ENCODE results near the gene IL4I1. TPM values are rescaled to one million over a fixed set of nuclear protein-coding genes. Genes with fewer than 3 reads are reported as not detected.

IL4I1 gene
- total and polyA plus RNA-seq, 2 of the 4 experiments (the other 2 are of a cell fraction) = 0.31 to 0.36 TPM

- Histone ChIP-seq H2AK5ac (ENCODE audit: low read depth, low read length) (no peak overlapping the region), H2BK20ac (ENCODE audit: low read depth, low read length) (no peak overlapping the region), H2BK120ac (ENCODE audit: low read depth, low read length) (no peak overlapping the region), H4K20me1 (ENCODE audit: insufficient read depth, low read length) (peaks cover 31% of the 10 kb centered on the region), H3K9me3 (ENCODE audit: control insufficient read depth, insufficient read depth, low read length) (no peaks in the 10 kb centered on the region), H3K14ac (replicated peaks; ENCODE audit: low read depth, low read length) (no peak overlapping the region), H4K8ac (ENCODE audit: low read depth in 2 of 2, low read length in 2 of 2) (no peak overlapping the region), H3K9ac (ENCODE audit: low read depth, low read length) (no peak overlapping the region), H3K36me3 (ENCODE audit: control insufficient read depth, insufficient read depth, low read length) (peaks cover 52% of the 10 kb centered on the region), H3K27ac (ENCODE audit: insufficient read depth, low read length) (no peak overlapping the region), H3K56ac (ENCODE audit: extremely low read depth, insufficient read depth, low read length) (no peak overlapping the region), H3K4me3 (ENCODE audit: insufficient read depth, low read depth, low read length) (no peak overlapping the region), H3K9me1 (ENCODE audit: insufficient read depth, low read length) (peaks cover 10% of the 10 kb centered on the region), H4K5ac (ENCODE audit: low read depth, low read length) (no peak overlapping the region), H3K23ac (ENCODE audit: low read depth, low read length) (no peak overlapping the region), H3K79me1 (ENCODE audit: low read depth in 1 of 2, low read length in 2 of 2) (peaks cover 23 to 69% of the 10 kb centered on the region in 2 experiments), H2BK5ac (ENCODE audit: low read depth, low read length, poor library complexity, severe bottlenecking) (no peak overlapping the region), H3K27me3 (ENCODE audit: control insufficient read depth, insufficient read depth, low read length) (no peaks in the 10 kb centered on the region), H3K18ac (ENCODE audit: low read depth, low read length) (no peak overlapping the region), H2BK15ac (ENCODE audit: low read depth, low read length) (no peak overlapping the region), H3K4ac (ENCODE audit: low read depth, low read length) (no peak overlapping the region), H4K91ac (ENCODE audit: insufficient read depth, low read depth, low read length) (no peak overlapping the region), H3K4me1 (ENCODE audit: control insufficient read depth, insufficient read depth, low read length) (peaks cover 14% of the 10 kb centered on the region), H3K4me2 (ENCODE audit: low read depth, low read length) (no peak overlapping the region), H2AFZ (replicated peaks; ENCODE audit: low read length, poor library complexity) (no peak overlapping the region), H2AK9ac (replicated peaks; ENCODE audit: low read depth, low read length, poor library complexity) (peak overlapping the region; percentile 7)
- intact Hi-C loops (cut with micrococcal nuclease) (no loop called here), dilution Hi-C loops (cut with HindIII; ENCODE audit: low sequenced_read_pairs, unreplicated experiment) (no loop called here), in situ Hi-C loops (cut with MboI; ENCODE audit: low sequenced_read_pairs) (no loop called here)
- ChIA-PET CTCF (no interaction called here), POLR2A (ENCODE audit: unreplicated experiment) (no interaction called here)
- TF ChIP-seq MXI1 (IDR thresholded peaks at IDR 0.05; ENCODE audit: borderline replicate concordance, low read depth, low read length) = no peak
- TF ChIP-seq POLR2A (IDR thresholded peaks at IDR 0.05; ENCODE audit: low read depth, low read length) = no peak
- no peak for TF ChIP-seq SMC3 (IDR thresholded peaks at IDR 0.05; ENCODE audit: low read depth, low read length)
- TF ChIP-seq FOS (IDR thresholded peaks at IDR 0.05; ENCODE audit: low read depth, low read length) = no peak
- TF ChIP-seq RCOR1 (IDR thresholded peaks at IDR 0.05; ENCODE audit: insufficient replicate concordance, low read length) = no peak
- no peak for TF ChIP-seq BHLHE40 (IDR thresholded peaks at IDR 0.05; ENCODE audit: low read depth, low read length)
- TF ChIP-seq NFE2L2 (IDR thresholded peaks at IDR 0.05; ENCODE audit: low read depth, low read length) = no peak
- TF ChIP-seq RFX5 (IDR thresholded peaks at IDR 0.05; ENCODE audit: low read depth, low read length) = no peak
- TF ChIP-seq CEBPB (IDR thresholded peaks at IDR 0.05; ENCODE audit: low read depth, low read length) = no peak
- TF ChIP-seq CHD1 (IDR thresholded peaks at IDR 0.05; ENCODE audit: low read depth, low read length) = no peak
- TF ChIP-seq MAZ (IDR thresholded peaks at IDR 0.05; ENCODE audit: borderline replicate concordance, low read depth, low read length) = no peak
- no peak for TF ChIP-seq ELK1 (IDR thresholded peaks at IDR 0.05; ENCODE audit: borderline replicate concordance, low read depth, low read length)
- TF ChIP-seq, protein P1, sequence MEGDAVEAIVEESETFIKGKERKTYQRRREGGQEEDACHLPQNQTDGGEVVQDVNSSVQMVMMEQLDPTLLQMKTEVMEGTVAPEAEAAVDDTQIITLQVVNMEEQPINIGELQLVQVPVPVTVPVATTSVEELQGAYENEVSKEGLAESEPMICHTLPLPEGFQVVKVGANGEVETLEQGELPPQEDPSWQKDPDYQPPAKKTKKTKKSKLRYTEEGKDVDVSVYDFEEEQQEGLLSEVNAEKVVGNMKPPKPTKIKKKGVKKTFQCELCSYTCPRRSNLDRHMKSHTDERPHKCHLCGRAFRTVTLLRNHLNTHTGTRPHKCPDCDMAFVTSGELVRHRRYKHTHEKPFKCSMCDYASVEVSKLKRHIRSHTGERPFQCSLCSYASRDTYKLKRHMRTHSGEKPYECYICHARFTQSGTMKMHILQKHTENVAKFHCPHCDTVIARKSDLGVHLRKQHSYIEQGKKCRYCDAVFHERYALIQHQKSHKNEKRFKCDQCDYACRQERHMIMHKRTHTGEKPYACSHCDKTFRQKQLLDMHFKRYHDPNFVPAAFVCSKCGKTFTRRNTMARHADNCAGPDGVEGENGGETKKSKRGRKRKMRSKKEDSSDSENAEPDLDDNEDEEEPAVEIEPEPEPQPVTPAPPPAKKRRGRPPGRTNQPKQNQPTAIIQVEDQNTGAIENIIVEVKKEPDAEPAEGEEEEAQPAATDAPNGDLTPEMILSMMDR (conservative IDR thresholded peaks at IDR 0.05; ENCODE audit: low read depth, low read length) = no peak
- no peak for TF ChIP-seq USF2 (IDR thresholded peaks at IDR 0.05; ENCODE audit: low read depth, low read length)
- TF ChIP-seq MAFK (IDR thresholded peaks at IDR 0.05; ENCODE audit: low read depth, low read length) = no peak
- TF ChIP-seq RAD21 (IDR thresholded peaks at IDR 0.05; ENCODE audit: low read length) = no peak
- no peak for DNase-seq
- ATAC-seq (ENCODE audit: low read depth) = no peak
- no TSS peak for BruUV-seq (replicated peaks)
- WGBS, 2 experiments (ENCODE audit: extremely low coverage in 2 of 2, insufficient read length in 1 of 2) = 79% methylated on average over 2 of the region's 24 CpGs; no CpG with 5 or more reads in 1 of the 2 experiments
Measured at GRCh38 chr19:49863254-49863934, 33.3 kb downstream of the IL4I1 start.
